GM23338 (cell line): ENCODE results near the gene OR8A1. TPM values are rescaled to one million over a fixed set of nuclear protein-coding genes. Genes with fewer than 3 reads are reported as not detected.

Source experiments
- ATAC-seq: fragments of 200-7000 bp; cut with Tn5 transposase; 3 replicates; pipeline ENCODE4 v1.9.1; 2020
- DNase-seq: peaks from one replicate; pipeline ENCODE4 v3.0.0-alpha.2; 2015; ENCODE audit warnings: low spot score
- H2AFZ ChIP-seq: fragments of 200-600 bp; sonication (generic); 2 replicates; pipeline ENCODE4 v1.8.0; 2016; ENCODE audit warnings: antibody characterized with exemption, mild to moderate bottlenecking, moderate library complexity
- H3F3A ChIP-seq: fragments of 200-600 bp; sonication (generic); replicated peaks from 2 replicates; pipeline ENCODE4 v1.8.0; 2017; ENCODE audit warnings: antibody characterized with exemption, mixed run types, low read depth
- H3K27ac ChIP-seq: fragments of 200-600 bp; sonication (generic); 2 replicates; pipeline ENCODE4 v1.6.1; 2016; ENCODE audit warnings: low read depth
- H3K27me3 ChIP-seq: fragments of 200-600 bp; sonication (generic); 2 replicates; pipeline ENCODE4 v1.8.0; 2016; ENCODE audit warnings: mild to moderate bottlenecking, mixed run types, moderate library complexity; ENCODE audit not compliant: insufficient read depth
- H3K36me3 ChIP-seq: fragments of 200-600 bp; sonication (generic); 2 replicates; pipeline ENCODE4 v1.8.0; 2016; ENCODE audit warnings: mild to moderate bottlenecking; ENCODE audit not compliant: insufficient read depth
- H3K4me1 ChIP-seq: fragments of 200-600 bp; sonication (generic); 2 replicates; pipeline ENCODE4 v1.8.0; 2016; ENCODE audit warnings: mild to moderate bottlenecking, moderate library complexity; ENCODE audit not compliant: insufficient read depth
- H3K4me2 ChIP-seq: fragments of 200-600 bp; sonication (generic); 2 replicates; pipeline ENCODE4 v1.7.1; 2017; ENCODE audit warnings: mixed run types
- H3K4me3 ChIP-seq: fragments of 200-600 bp; sonication (generic); 2 replicates; pipeline ENCODE4 v1.6.1; 2016; ENCODE audit warnings: mixed run types
- H3K79me2 ChIP-seq: fragments of 200-600 bp; sonication (generic); replicated peaks from 2 replicates; pipeline ENCODE4 v1.8.0; 2017; ENCODE audit warnings: mild to moderate bottlenecking; ENCODE audit not compliant: insufficient read depth
- H3K9me2 ChIP-seq: fragments of 200-600 bp; sonication (generic); 2 replicates; pipeline ENCODE4 v1.8.0; 2017; ENCODE audit not compliant: insufficient read depth
- H4K20me1 ChIP-seq: fragments of 200-600 bp; sonication (generic); replicated peaks from 2 replicates; pipeline ENCODE4 v1.8.0; 2017; ENCODE audit warnings: mild to moderate bottlenecking; ENCODE audit not compliant: insufficient read depth
- H3K27ac Mint-ChIP-seq: 2 replicates; pipeline ENCODE4 v1.8.0; 2020; ENCODE audit warnings: inconsistent platforms, mild to moderate bottlenecking, moderate library complexity, mixed read lengths
- H3K27me3 Mint-ChIP-seq: 3 replicates; pipeline ENCODE4 v1.8.0; 2022; ENCODE audit warnings: low read depth, mild to moderate bottlenecking, moderate library complexity, mixed read lengths, inconsistent platforms; ENCODE audit not compliant: insufficient read depth, poor library complexity
- H3K36me3 Mint-ChIP-seq: 3 replicates; pipeline ENCODE4 v1.8.0; 2021; ENCODE audit warnings: low read depth, mild to moderate bottlenecking, inconsistent platforms, moderate library complexity, mixed read lengths
- H3K4me1 Mint-ChIP-seq: 3 replicates; pipeline ENCODE4 v1.8.0; 2020; ENCODE audit warnings: mild to moderate bottlenecking, inconsistent platforms, mixed read lengths
- H3K4me3 Mint-ChIP-seq: 3 replicates; pipeline ENCODE4 v1.8.0; 2021; ENCODE audit warnings: moderate library complexity, mild to moderate bottlenecking, inconsistent platforms, mixed read lengths
- H3K9me3 Mint-ChIP-seq: 3 replicates; pipeline ENCODE4 v1.8.0; 2020; ENCODE audit warnings: moderate library complexity, mild to moderate bottlenecking, inconsistent platforms, mixed read lengths
- CREB1 ChIP-seq: fragments of 250-450 bp; sonication (Bioruptor Pico); IDR thresholded peaks from 2 replicates; pipeline ENCODE4 v1.5.0; 2020; ENCODE audit warnings: low read depth, mild to moderate bottlenecking, moderate library complexity
- ETS1 ChIP-seq: IDR thresholded peaks from 2 replicates; pipeline ENCODE4 v1.6.1; 2016; ENCODE audit warnings: antibody characterized with exemption
- EZH2 ChIP-seq: fragments of 200-600 bp; sonication (generic); IDR thresholded peaks from one replicate; pipeline ENCODE4 v1.8.0; 2017; ENCODE audit warnings: antibody characterized with exemption, mild to moderate bottlenecking, low read depth; ENCODE audit not compliant: unreplicated experiment
- EZH2phosphoT487 ChIP-seq: fragments of 200-600 bp; sonication (generic); IDR thresholded peaks from one replicate; pipeline ENCODE4 v1.8.1; 2018; ENCODE audit warnings: antibody characterized with exemption; ENCODE audit not compliant: unreplicated experiment
- JUNB ChIP-seq: IDR thresholded peaks from one replicate; pipeline ENCODE4 v1.6.1; 2016; ENCODE audit warnings: antibody characterized with exemption; ENCODE audit not compliant: unreplicated experiment
- NANOG ChIP-seq: IDR thresholded peaks from 2 replicates; pipeline ENCODE4 v1.6.1; 2016; ENCODE audit warnings: antibody characterized with exemption, borderline replicate concordance
- POLR2AphosphoS5 ChIP-seq: IDR thresholded peaks from 2 replicates; pipeline ENCODE4 v1.6.1; 2016; ENCODE audit warnings: antibody characterized with exemption, low read depth
- REST ChIP-seq: IDR thresholded peaks from one replicate; pipeline ENCODE4 v1.6.1; 2018; ENCODE audit warnings: antibody characterized with exemption; ENCODE audit not compliant: unreplicated experiment
- STAT1 ChIP-seq: IDR thresholded peaks from one replicate; pipeline ENCODE4 v1.6.1; 2016; ENCODE audit warnings: antibody characterized with exemption; ENCODE audit not compliant: unreplicated experiment
- ZNF114 ChIP-seq: fragments of 250-450 bp; sonication (Bioruptor Pico); IDR thresholded peaks from 2 replicates; pipeline ENCODE4 v1.5.0; 2020; ENCODE audit warnings: mild to moderate bottlenecking, moderate library complexity
- ZNF331 ChIP-seq: fragments of 250-450 bp; sonication (Bioruptor Pico); IDR thresholded peaks from 2 replicates; pipeline ENCODE4 v1.5.0; 2020; ENCODE audit warnings: low read depth, mild to moderate bottlenecking, moderate library complexity
- ZNF462 ChIP-seq: fragments of 250-450 bp; sonication (Bioruptor Pico); IDR thresholded peaks from 2 replicates; pipeline ENCODE4 v1.5.0; 2020; ENCODE audit warnings: mild to moderate bottlenecking, moderate library complexity
- polyA plus RNA-seq: library from polyadenylated mRNA; unstranded; fragments of >200 nt; fragmentation: Nextera tagmentation; extraction: Ambion mirVana; gene quantifications from 2 replicates; pipeline ENCODE4 v1.2.1, GENCODE V29; 2016
- total RNA-seq: library from RNA; depleted of rRNA; stranded (reverse); fragments of >200 nt; shearing (Covaris generic); gene quantifications from 2 replicates; pipeline ENCODE4 v1.2.3, GENCODE V29; 2014

The OR8A1 gene
- total and polyA plus RNA-seq, 2 experiments from 2014 or later: not detected

- no peak for TF ChIP-seq REST
Observed at GRCh38 chr11:124595302-124595701, 25.5 kb downstream of the OR8A1 start (continued).

- ATAC-seq (no peak), DNase-seq (no peak)
- Mint-ChIP-seq H3K4me3 (no peak overlapping the region), H3K4me1 (peaks cover 10% of the 10 kb centered on the region), H3K27ac (no peak overlapping the region), H3K9me3 (no peaks in the 10 kb centered on the region), H3K36me3 (no peaks in the 10 kb centered on the region), H3K27me3 (peaks cover 7% of the 10 kb centered on the region)
- Histone ChIP-seq H3K36me3 (no peaks in the 10 kb centered on the region), H4K20me1 (no peaks in the 10 kb centered on the region), H3F3A (no peaks in the 10 kb centered on the region), H3K4me1 (peaks cover 13% of the 10 kb centered on the region), H3K27me3 (no peaks in the 10 kb centered on the region), H3K79me2 (no peaks in the 10 kb centered on the region), H3K9me2 (no peaks in the 10 kb centered on the region), H3K4me2 (no peak overlapping the region), H3K4me3 (no peak overlapping the region), H2AFZ (no peak overlapping the region), H3K27ac (no peak overlapping the region)
- TF ChIP-seq ZNF114 (CRISPR knock-in tag) (no peak), STAT1 (no peak), ETS1 (no peak), ZNF462 (no peak), NANOG (no peak), REST (no peak), CREB1 (CRISPR knock-in tag) (no peak), EZH2phosphoT487 (no peak), EZH2 (no peak), POLR2AphosphoS5 (no peak), ZNF331 (no peak), JUNB (no peak)
Observed at GRCh38 chr11:124597626-124598025, 27.8 kb downstream of the OR8A1 start.
